H1 (cell line): Measurements from ENCODE around the gene ATP5MC3. TPM values are rescaled to one million over a fixed set of nuclear protein-coding genes. Genes with fewer than 3 reads are reported as not detected.
A peak's percentile ranks its signal among the peaks of the same experiment; 100 is the strongest.

Experiments
- ASH2L ChIP-seq: fragments of 200-600, 300-600 bp; sonication (generic); IDR thresholded peaks from one replicate; pipeline ENCODE4 v1.7.1; 2017; ENCODE audit warnings: low read length
- BCL11A ChIP-seq, 2 experiments: IDR thresholded peaks; one replicate each; pipeline ENCODE4 v1.6.1; 2011; ENCODE audit warnings: low read depth in 2 of 2, low read length in 2 of 2, mild to moderate bottlenecking in 2 of 2
- CBX5 ChIP-seq: fragments of 300-800, 300-1000 bp; sonication (generic); IDR thresholded peaks from 2 replicates; pipeline ENCODE4 v1.7.1; 2016; ENCODE audit warnings: antibody characterized with exemption, low read length, low read depth
- CHD2 ChIP-seq: IDR thresholded peaks from 2 replicates; pipeline ENCODE4 v1.6.1; 2012; ENCODE audit warnings: low read length, improper control_type of control experiment
- CREB1 ChIP-seq: IDR thresholded peaks from 2 replicates; pipeline ENCODE4 v1.6.1; 2012; ENCODE audit warnings: inconsistent platforms
- EGR1 ChIP-seq: IDR thresholded peaks from 2 replicates; pipeline ENCODE4 v1.6.1; 2011; ENCODE audit warnings: low read depth, low read length, borderline replicate concordance
- FOSL1 ChIP-seq: IDR thresholded peaks from 2 replicates; pipeline ENCODE4 v1.6.1; 2011; ENCODE audit warnings: mild to moderate bottlenecking, low read depth, low read length, moderate library complexity; ENCODE audit not compliant: insufficient read depth
- HDAC6 ChIP-seq: IDR thresholded peaks from one replicate; pipeline ENCODE4 v1.7.1; 2012; ENCODE audit warnings: low read depth, mild to moderate bottlenecking, inconsistent platforms, low read length, moderate library complexity
- JUN ChIP-seq: IDR thresholded peaks from 2 replicates; pipeline ENCODE4 v1.6.1; 2011; ENCODE audit warnings: low read depth, mild to moderate bottlenecking, improper control_type of control experiment, low read length
- KDM4A ChIP-seq: IDR thresholded peaks from one replicate; pipeline ENCODE4 v1.7.1; 2012; ENCODE audit warnings: low read depth, mild to moderate bottlenecking, moderate library complexity, low read length, inconsistent platforms; ENCODE audit not compliant: severe bottlenecking
- KDM5A ChIP-seq: fragments of 200-600 bp; IDR thresholded peaks from 2 replicates; pipeline ENCODE4 v1.7.1; 2012; ENCODE audit warnings: mild to moderate bottlenecking, low read length, inconsistent platforms, mixed read lengths
- NRF1 ChIP-seq: IDR thresholded peaks from 2 replicates; pipeline ENCODE4 v1.6.1; 2011; ENCODE audit warnings: mild to moderate bottlenecking, low read depth, low read length, improper control_type of control experiment
- POU5F1 ChIP-seq: IDR thresholded peaks from 2 replicates; pipeline ENCODE4 v1.6.1; 2011; ENCODE audit warnings: low read depth, mild to moderate bottlenecking, low read length, moderate library complexity
- RNF2 ChIP-seq: fragments of 200-900, 300-1000 bp; sonication (generic); IDR thresholded peaks from 2 replicates; pipeline ENCODE4 v1.7.1; 2016; ENCODE audit warnings: borderline replicate concordance, low read depth, mild to moderate bottlenecking, antibody characterized with exemption, low read length; ENCODE audit not compliant: poor library complexity, severe bottlenecking; ENCODE audit errors: missing control alignments
- RXRA ChIP-seq: IDR thresholded peaks from 2 replicates; pipeline ENCODE4 v1.6.1; 2011; ENCODE audit warnings: low read depth, mild to moderate bottlenecking, low read length, moderate library complexity; ENCODE audit not compliant: insufficient read depth
- SIN3A ChIP-seq, 2 experiments: IDR thresholded peaks in 1 of 2; conservative IDR thresholded peaks in 1 of 2; 2 replicates each; pipeline ENCODE4 v1.6.1; 2011 to 2012; ENCODE audit warnings: low read length in 2 of 2, improper control_type of control experiment in 1 of 2, low read depth in 1 of 2, mild to moderate bottlenecking in 1 of 2
- SUZ12 ChIP-seq: fragments of 200-600 bp; sonication (generic); IDR thresholded peaks from 2 replicates; pipeline ENCODE4 v1.6.1; 2012; ENCODE audit warnings: mild to moderate bottlenecking, inconsistent platforms, low read length, moderate library complexity, mixed read lengths
- TAF7 ChIP-seq: optimal IDR thresholded peaks from 2 replicates; pipeline ENCODE3; 2011; ENCODE audit warnings: low read depth, mild to moderate bottlenecking, inconsistent platforms, low read length, moderate library complexity, borderline replicate concordance
- TCF12 ChIP-seq: IDR thresholded peaks from 2 replicates; pipeline ENCODE4 v1.6.1; 2011; ENCODE audit warnings: low read depth, mild to moderate bottlenecking, low read length
- YY1 ChIP-seq: IDR thresholded peaks from 2 replicates; pipeline ENCODE4 v1.6.1; 2011; ENCODE audit warnings: low read depth, mild to moderate bottlenecking, low read length
- polyA plus RNA-seq, 7 experiments: library from polyadenylated mRNA; depleted of rRNA in 3 of 7; stranded (reverse) in 5 of 7; unstranded in 2 of 7; fragments of >200 nt in 5 of 7; fragments of 200-250 nt in 2 of 7; gene quantifications; 1 replicate in 5 of 7; 2 replicates in 1 of 7; 4 replicates in 1 of 7; pipeline versions ENCODE4 v1.2.1 to v1.2.3, GENCODE V29; 2011 to 2013; ENCODE audit warnings: missing spikeins in 2 of 7, mixed read lengths in 2 of 7
- total RNA-seq: library from RNA; stranded (reverse); fragmentation: NEBNext Ultra II Directional; extraction: Animal tissue kit (Norgen Biotek cat#: 25700); gene quantifications from 2 replicates; pipeline ENCODE4 v1.2.1, GENCODE V29; 2021
- TF ChIP-seq, protein P1 (sequence below), 3 experiments: IDR thresholded peaks; 1 replicate in 2 of 3; 2 replicates in 1 of 3; pipeline versions ENCODE4 v1.5.1 to v1.6.1; 2011; ENCODE audit warnings: low read length in 3 of 3, mild to moderate bottlenecking in 3 of 3, inconsistent platforms in 2 of 3, low read depth in 1 of 3, moderate library complexity in 1 of 3; ENCODE audit not compliant: insufficient read depth in 1 of 3; ENCODE audit errors: control extremely low read depth in 1 of 3

ATP5MC3 gene
- total and polyA plus RNA-seq, 2 of the 8 experiments (the other 6 are each of a cell fraction or from before 2014, with no cell fraction given): 320 to 856 TPM

DNA sequence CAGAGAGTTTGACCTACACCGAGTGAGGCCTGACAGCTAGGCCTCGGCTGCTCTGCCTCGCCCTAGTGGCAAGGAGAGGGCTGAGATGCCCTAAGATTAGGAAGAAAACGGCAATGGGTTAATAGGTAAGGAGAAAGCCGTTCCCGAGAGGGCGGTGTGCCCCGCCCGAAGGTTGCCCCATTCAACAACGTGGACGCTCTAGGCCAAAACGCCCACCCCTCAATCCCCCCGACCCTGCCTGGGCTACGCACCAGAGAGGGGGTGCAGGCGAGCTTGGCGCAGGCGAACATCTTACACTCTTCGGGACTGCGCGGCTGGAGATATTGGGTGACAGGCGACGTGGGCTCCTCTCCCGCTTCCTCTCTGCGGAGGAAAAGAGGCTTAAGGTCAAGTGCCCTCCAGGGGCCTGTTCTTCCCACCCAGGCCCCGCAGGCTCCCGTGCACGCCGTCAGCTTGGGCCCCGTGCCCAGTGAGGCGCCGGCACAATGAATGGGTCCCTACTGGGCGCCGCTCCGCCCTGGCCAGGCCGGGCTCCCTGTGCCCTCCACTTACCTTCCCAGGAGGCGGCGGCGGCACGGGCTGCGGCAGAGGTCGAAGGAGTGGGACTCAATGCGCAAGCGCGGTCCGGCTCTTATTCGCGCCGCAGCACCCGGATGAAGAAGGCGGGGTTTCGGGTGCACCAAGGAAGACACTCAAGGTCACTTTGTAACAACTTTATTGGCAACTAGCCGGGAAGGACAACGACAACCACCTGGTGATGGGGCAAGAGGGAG is at the start of gene ATP5MC3 (continued):
- TF ChIP-seq RNF2 (no peak), RXRA (no peak), TAF7 (no peak), FOSL1 (no peak), EGR1 (no peak), POU5F1 (no peak), ASH2L (peak; percentile 85), YY1 (no peak), NRF1 (peak; percentile 54), CHD2 (no peak), CREB1 (peak; percentile 56; the same call in 1 of the 2 replicates), BCL11A (IDR thresholded peaks at IDR 0.05; ENCODE audit: low read depth in 2 of 2, low read length in 2 of 2) (no peak), SIN3A (conservative IDR thresholded peaks at IDR 0.05 in 1 of 2, IDR thresholded peaks at IDR 0.05 in 1 of 2; ENCODE audit: low read depth in 1 of 2, low read length in 2 of 2) (peak in 1 of 2 experiments; percentile 70; a peak in 2 of 4 replicates), SUZ12 (no peak), JUN (no peak), TCF12 (peak; percentile 54; the same call in 1 of the 2 replicates), CBX5 (no peak), KDM5A (no peak), HDAC6 (no peak), KDM4A (peak; percentile 86)
- TF ChIP-seq, protein P1, sequence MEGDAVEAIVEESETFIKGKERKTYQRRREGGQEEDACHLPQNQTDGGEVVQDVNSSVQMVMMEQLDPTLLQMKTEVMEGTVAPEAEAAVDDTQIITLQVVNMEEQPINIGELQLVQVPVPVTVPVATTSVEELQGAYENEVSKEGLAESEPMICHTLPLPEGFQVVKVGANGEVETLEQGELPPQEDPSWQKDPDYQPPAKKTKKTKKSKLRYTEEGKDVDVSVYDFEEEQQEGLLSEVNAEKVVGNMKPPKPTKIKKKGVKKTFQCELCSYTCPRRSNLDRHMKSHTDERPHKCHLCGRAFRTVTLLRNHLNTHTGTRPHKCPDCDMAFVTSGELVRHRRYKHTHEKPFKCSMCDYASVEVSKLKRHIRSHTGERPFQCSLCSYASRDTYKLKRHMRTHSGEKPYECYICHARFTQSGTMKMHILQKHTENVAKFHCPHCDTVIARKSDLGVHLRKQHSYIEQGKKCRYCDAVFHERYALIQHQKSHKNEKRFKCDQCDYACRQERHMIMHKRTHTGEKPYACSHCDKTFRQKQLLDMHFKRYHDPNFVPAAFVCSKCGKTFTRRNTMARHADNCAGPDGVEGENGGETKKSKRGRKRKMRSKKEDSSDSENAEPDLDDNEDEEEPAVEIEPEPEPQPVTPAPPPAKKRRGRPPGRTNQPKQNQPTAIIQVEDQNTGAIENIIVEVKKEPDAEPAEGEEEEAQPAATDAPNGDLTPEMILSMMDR (IDR thresholded peaks at IDR 0.05; ENCODE audit: control extremely low read depth in 1 of 3, insufficient read depth in 1 of 3, low read depth in 1 of 3, low read length in 3 of 3): peak in 2 of 3 experiments; percentile 2 to 28; a peak in 1 of 4 replicates
